H9 (cell line): ENCODE measurements around the gene SIN3B. TPM values are rescaled to one million over a fixed set of nuclear protein-coding genes. Genes with fewer than 3 reads are reported as not detected.

Experiments
- DNase-seq: peaks from one replicate; pipeline ENCODE4 v3.0.0-alpha.2; 2017
- H2AFZ ChIP-seq: one replicate; pipeline ENCODE4 v1.6.1; 2013; ENCODE audit warnings: mild to moderate bottlenecking, low read length, control low read depth, moderate library complexity
- H2AK5ac ChIP-seq: 2 replicates; pipeline ENCODE4 v1.6.1; 2013; ENCODE audit warnings: low read length, control low read depth, mixed read lengths; ENCODE audit not compliant: insufficient read length
- H2BK120ac ChIP-seq: one replicate; pipeline ENCODE4 v1.6.1; 2013; ENCODE audit warnings: low read depth, mild to moderate bottlenecking, low read length, control low read depth, inconsistent platforms; ENCODE audit not compliant: poor library complexity, severe bottlenecking
- H2BK12ac ChIP-seq: 2 replicates; pipeline ENCODE4 v1.6.1; 2013; ENCODE audit warnings: low read length, control low read depth, mixed read lengths, low read depth; ENCODE audit not compliant: insufficient read length
- H2BK15ac ChIP-seq: 2 replicates; pipeline ENCODE4 v1.6.1; 2013; ENCODE audit warnings: low read depth, low read length, control low read depth
- H2BK20ac ChIP-seq: one replicate; pipeline ENCODE4 v1.6.1; 2013; ENCODE audit warnings: low read depth, mild to moderate bottlenecking, low read length, control low read depth, inconsistent platforms; ENCODE audit not compliant: poor library complexity, severe bottlenecking
- H2BK5ac ChIP-seq: 2 replicates; pipeline ENCODE4 v1.6.1; 2013; ENCODE audit warnings: low read length, control low read depth, mixed read lengths; ENCODE audit not compliant: insufficient read length
- H3K14ac ChIP-seq: 2 replicates; pipeline ENCODE4 v1.6.1; 2013; ENCODE audit warnings: low read length, control low read depth; ENCODE audit not compliant: insufficient read depth
- H3K18ac ChIP-seq: 2 replicates; pipeline ENCODE4 v1.6.1; 2013; ENCODE audit warnings: low read depth, mild to moderate bottlenecking, mixed read lengths, low read length, control low read depth; ENCODE audit not compliant: insufficient read length
- H3K23ac ChIP-seq: 2 replicates; pipeline ENCODE4 v1.6.1; 2013; ENCODE audit warnings: low read length, control low read depth, mixed read lengths, low read depth; ENCODE audit not compliant: insufficient read length
- H3K23me2 ChIP-seq: 2 replicates; pipeline ENCODE4 v1.6.1; 2013; ENCODE audit warnings: low read depth, mild to moderate bottlenecking, mixed read lengths, low read length, control low read depth; ENCODE audit not compliant: insufficient read length, poor library complexity, severe bottlenecking
- H3K27ac ChIP-seq: 2 replicates; pipeline ENCODE4 v1.5.1; 2013; ENCODE audit warnings: low read length, control low read depth, mixed read lengths, low read depth; ENCODE audit not compliant: insufficient read length
- H3K27me3 ChIP-seq: 2 replicates; pipeline ENCODE4 v1.6.1; 2013; ENCODE audit warnings: low read length, control low read depth, inconsistent platforms; ENCODE audit not compliant: insufficient read depth
- H3K4ac ChIP-seq: 2 replicates; pipeline ENCODE4 v1.6.1; 2013; ENCODE audit warnings: low read depth, mild to moderate bottlenecking, control low read depth, inconsistent platforms, low read length, moderate library complexity
- H3K4me1 ChIP-seq: 2 replicates; pipeline ENCODE4 v1.6.1; 2013; ENCODE audit warnings: low read length, control low read depth, inconsistent platforms; ENCODE audit not compliant: insufficient read depth
- H3K4me2 ChIP-seq: 2 replicates; pipeline ENCODE4 v1.6.1; 2013; ENCODE audit warnings: low read length, control low read depth, mixed read lengths; ENCODE audit not compliant: insufficient read length, insufficient read depth
- H3K56ac ChIP-seq: 2 replicates; pipeline ENCODE4 v1.6.1; 2013; ENCODE audit warnings: low read depth, mild to moderate bottlenecking, mixed read lengths, low read length, control low read depth; ENCODE audit not compliant: insufficient read length
- H3K79me1 ChIP-seq: 2 replicates; pipeline ENCODE4 v1.6.1; 2013; ENCODE audit warnings: low read depth, mild to moderate bottlenecking, moderate library complexity, low read length, control low read depth, inconsistent platforms; ENCODE audit not compliant: insufficient read depth, poor library complexity, severe bottlenecking
- H3K79me2 ChIP-seq: 2 replicates; pipeline ENCODE4 v1.6.1; 2013; ENCODE audit warnings: low read length, control low read depth, inconsistent platforms; ENCODE audit not compliant: insufficient read depth
- H3K9ac ChIP-seq: 2 replicates; pipeline ENCODE4 v1.6.1; 2013; ENCODE audit warnings: low read length, control low read depth, mixed read lengths; ENCODE audit not compliant: insufficient read length; ENCODE audit errors: extremely low read depth
- H3K9me3 ChIP-seq: one replicate; pipeline ENCODE4 v1.6.1; 2013; ENCODE audit warnings: low read depth, low read length, inconsistent platforms; ENCODE audit not compliant: control insufficient read depth
- H3T11ph ChIP-seq: one replicate; pipeline ENCODE4 v1.6.1; 2013; ENCODE audit warnings: mild to moderate bottlenecking, low read length, control low read depth, inconsistent platforms
- H4K20me1 ChIP-seq: one replicate; pipeline ENCODE4 v1.6.1; 2013; ENCODE audit not compliant: control insufficient read depth, insufficient read length, insufficient read depth
- H4K5ac ChIP-seq: 2 replicates; pipeline ENCODE4 v1.6.1; 2013; ENCODE audit warnings: low read depth, mild to moderate bottlenecking, mixed read lengths, low read length, control low read depth; ENCODE audit not compliant: insufficient read length
- H4K8ac ChIP-seq: replicated peaks from 2 replicates; pipeline ENCODE4 v1.6.1; 2013; ENCODE audit warnings: low read length, control low read depth, mixed read lengths, low read depth; ENCODE audit not compliant: insufficient read length
- H4K91ac ChIP-seq: 2 replicates; pipeline ENCODE4 v1.6.1; 2013; ENCODE audit warnings: low read depth, mild to moderate bottlenecking, moderate library complexity, mixed read lengths, low read length, control low read depth; ENCODE audit not compliant: insufficient read length
- H3K27ac Mint-ChIP-seq, 3 experiments: 2 replicates in 2 of 3; 3 replicates in 1 of 3; pipeline ENCODE4 v1.8.0; 2020 to 2021; ENCODE audit warnings: mixed read lengths in 3 of 3, mild to moderate bottlenecking in 1 of 3, moderate library complexity in 1 of 3
- H3K27me3 Mint-ChIP-seq: 2 replicates; pipeline ENCODE4 v1.8.0; 2021; ENCODE audit warnings: low read depth, mild to moderate bottlenecking, moderate library complexity, mixed read lengths
- H3K36me3 Mint-ChIP-seq, 3 experiments: 2 replicates in 2 of 3; 3 replicates in 1 of 3; pipeline ENCODE4 v1.8.0; 2020 to 2021; ENCODE audit warnings: low read depth in 3 of 3, mixed read lengths in 3 of 3; ENCODE audit not compliant: insufficient read depth in 1 of 3
- H3K4me1 Mint-ChIP-seq, 2 experiments: 2 replicates each; pipeline ENCODE4 v1.8.0; 2020; ENCODE audit warnings: mixed read lengths in 2 of 2
- H3K4me3 Mint-ChIP-seq, 2 experiments: 2 replicates in 1 of 2; 3 replicates in 1 of 2; pipeline ENCODE4 v1.8.0; 2020 to 2021; ENCODE audit warnings: mild to moderate bottlenecking in 2 of 2, mixed read lengths in 2 of 2, moderate library complexity in 1 of 2
- H3K9me3 Mint-ChIP-seq, 2 experiments: 2 replicates in 1 of 2; 3 replicates in 1 of 2; pipeline ENCODE4 v1.8.0; 2020; ENCODE audit warnings: mild to moderate bottlenecking in 2 of 2, mixed read lengths in 2 of 2, moderate library complexity in 1 of 2
- WGBS: extraction: QIAGEN DNeasy Blood & Tissue Kit; methylation state at CpG from one replicate; pipeline ENCODE4 v1.1.7; 2013; ENCODE audit warnings: missing lambda C conversion rate, low lambda C conversion rate, mixed read lengths; ENCODE audit not compliant: insufficient read length; ENCODE audit errors: extremely low coverage; 5-methylcytosine and 5-hydroxymethylcytosine counted together
- total RNA-seq: library from RNA; stranded (reverse); gene quantifications from 2 replicates; pipeline ENCODE4 v1.2.1, GENCODE V29; 2021
- TF ChIP-seq, protein P1 (sequence below): fragments of 200-600 bp; sonication (generic); conservative IDR thresholded peaks from 3 replicates; pipeline ENCODE4 v1.8.0; 2021; ENCODE audit warnings: antibody characterized with exemption, mild to moderate bottlenecking

SIN3B gene
- total RNA-seq, 1 experiment from 2014 or later: 72.7 TPM

- no peaks in the 10 kb centered on the region for H3K79me1 ChIP-seq
Measured at GRCh38 chr19:16779539-16780163, 49.5 kb upstream of the SIN3B start.

More at GRCh38 chr19:16779539-16780163, 49.5 kb upstream of the SIN3B start:
- H2AK5ac ChIP-seq: no peak overlapping the region
- H4K91ac ChIP-seq: no peak overlapping the region
- no peak overlapping the region for H2BK5ac ChIP-seq
- TF ChIP-seq, protein P1, sequence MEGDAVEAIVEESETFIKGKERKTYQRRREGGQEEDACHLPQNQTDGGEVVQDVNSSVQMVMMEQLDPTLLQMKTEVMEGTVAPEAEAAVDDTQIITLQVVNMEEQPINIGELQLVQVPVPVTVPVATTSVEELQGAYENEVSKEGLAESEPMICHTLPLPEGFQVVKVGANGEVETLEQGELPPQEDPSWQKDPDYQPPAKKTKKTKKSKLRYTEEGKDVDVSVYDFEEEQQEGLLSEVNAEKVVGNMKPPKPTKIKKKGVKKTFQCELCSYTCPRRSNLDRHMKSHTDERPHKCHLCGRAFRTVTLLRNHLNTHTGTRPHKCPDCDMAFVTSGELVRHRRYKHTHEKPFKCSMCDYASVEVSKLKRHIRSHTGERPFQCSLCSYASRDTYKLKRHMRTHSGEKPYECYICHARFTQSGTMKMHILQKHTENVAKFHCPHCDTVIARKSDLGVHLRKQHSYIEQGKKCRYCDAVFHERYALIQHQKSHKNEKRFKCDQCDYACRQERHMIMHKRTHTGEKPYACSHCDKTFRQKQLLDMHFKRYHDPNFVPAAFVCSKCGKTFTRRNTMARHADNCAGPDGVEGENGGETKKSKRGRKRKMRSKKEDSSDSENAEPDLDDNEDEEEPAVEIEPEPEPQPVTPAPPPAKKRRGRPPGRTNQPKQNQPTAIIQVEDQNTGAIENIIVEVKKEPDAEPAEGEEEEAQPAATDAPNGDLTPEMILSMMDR: no peak
- no peaks in the 10 kb centered on the region for H3K4me1 ChIP-seq
- no peak overlapping the region for H3K4me3 Mint-ChIP-seq
- no peak overlapping the region for H3K4ac ChIP-seq
- H3K27me3 Mint-ChIP-seq: peaks cover 9% of the 10 kb centered on the region
- no CpG with 5 or more reads among the region's 3 CpGs for WGBS
- no peak overlapping the region for H2BK20ac ChIP-seq
- H3K27ac Mint-ChIP-seq: no peak overlapping the region
- H3K18ac ChIP-seq: no peak overlapping the region
- no peak overlapping the region for H2BK120ac ChIP-seq
- no peak overlapping the region for H2AFZ ChIP-seq
- no peak overlapping the region for H4K8ac ChIP-seq
- H2BK15ac ChIP-seq: no peak overlapping the region
- H3K9ac ChIP-seq: no peak overlapping the region
- H3K56ac ChIP-seq: no peak overlapping the region
- H3K9me3 Mint-ChIP-seq: no peaks in the 10 kb centered on the region; a peak in 1 of 5 replicates
- no peak overlapping the region for H3T11ph ChIP-seq
- no peaks in the 10 kb centered on the region for H3K36me3 Mint-ChIP-seq
- no peaks in the 10 kb centered on the region for H3K23me2 ChIP-seq
- no peaks in the 10 kb centered on the region for H3K79me2 ChIP-seq
- H4K20me1 ChIP-seq: no peaks in the 10 kb centered on the region
- H3K27ac ChIP-seq: no peak overlapping the region
- no peaks in the 10 kb centered on the region for H3K27me3 ChIP-seq
- no peak overlapping the region for H3K4me2 ChIP-seq
- no peak overlapping the region for H2BK12ac ChIP-seq
- no peaks in the 10 kb centered on the region for H3K9me3 ChIP-seq
- no peak overlapping the region for H3K23ac ChIP-seq
- no peak overlapping the region for H3K14ac ChIP-seq
- no peaks in the 10 kb centered on the region for H3K4me1 Mint-ChIP-seq
- H4K5ac ChIP-seq: no peak overlapping the region
- no peak for DNase-seq
